ENCODE measurements around the gene GLOD5. TPM values are rescaled to one million over a fixed set of nuclear protein-coding genes. Genes with fewer than 3 reads are reported as not detected.

The GLOD5 gene
- total and polyA plus RNA-seq, 9 of the 15 experiments (the other 6 are each of a cell fraction or from before 2014, with no cell fraction given): 0.27 to 4.4 (median 2.2) TPM

DNA sequence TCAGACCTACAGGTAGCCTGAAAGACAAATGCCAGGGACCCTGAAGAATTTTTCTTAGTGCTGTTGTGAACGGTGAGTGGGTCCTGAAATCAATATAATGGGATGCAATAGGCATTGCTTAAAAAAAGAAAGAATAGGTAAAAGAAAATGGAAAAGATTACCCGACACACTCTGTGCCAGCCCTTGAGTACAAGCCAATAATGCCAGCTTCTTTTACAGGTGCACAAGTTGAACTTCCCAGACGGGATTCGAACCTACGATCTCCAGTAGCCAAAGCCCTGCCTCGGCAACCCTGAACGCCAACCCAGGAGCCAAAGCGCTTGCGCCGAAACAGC lies 24.7 kb upstream of the GLOD5 start:
- peak overlapping the region; percentile 75 for H2AFZ ChIP-seq (ENCODE audit: low read depth, low read length)
- WGBS (ENCODE audit: insufficient coverage, low coverage, missing lambda C conversion rate): 14% methylated on average over 7 of the region's 10 CpGs
- intact Hi-C loops (cut with micrococcal nuclease): loop anchor here (2.0 to 5.0 kb wide), 2 partner anchors 35 to 58 kb away; no protein-coding TSS in a partner anchor
- no peaks in the 10 kb centered on the region for H4K20me1 ChIP-seq (replicated peaks; ENCODE audit: control insufficient read depth, insufficient read depth, low read length)
- FAIRE-seq (no peak), ATAC-seq (no peak), DNase-seq (ENCODE audit: extremely low read depth in 1 of 4, low spot score in 3 of 4) (no peak)
- ChIA-PET CTCF (ENCODE audit: low intra/inter-chr PET ratio) (no interaction called here), POLR2A (interaction anchor here (0.7 to 1.4 kb wide), 10 partner anchors 9 to 162 kb away, joined by 3 to 5 read pairs (median 3); partner anchors contain the start of gene HDAC6)
- peak overlapping the region; percentile 31 to 47; a peak in 3 of 4 replicates for H3K9ac ChIP-seq (ENCODE audit: insufficient read depth in 1 of 2, low read depth in 2 of 2, low read length in 2 of 2)
- H3K27me3 ChIP-seq (ENCODE audit: control insufficient read depth in 2 of 2, insufficient read depth in 2 of 2, low read length in 2 of 2): no peaks in the 10 kb centered on the region
- peaks cover 19% of the 10 kb centered on the region for H3K79me2 ChIP-seq (ENCODE audit: control insufficient read depth, insufficient read depth, low read length)
- in situ Hi-C loops (cut with MboI): no loop called here
- TF ChIP-seq FOSL1 (tag; conservative IDR thresholded peaks at IDR 0.05) (peak; percentile 15; the same call in 1 of the 2 replicates), NR2C2 (CRISPR knock-in tag; IDR thresholded peaks at IDR 0.05) (no peak), NR2C2 (tag; IDR thresholded peaks at IDR 0.05) (0 out of 2 replicates have a peak, but pooled peaks have one; percentile 78), RFX1 (IDR thresholded peaks at IDR 0.05) (peak; percentile 41; the same call in 1 of the 2 replicates), NFYB (IDR thresholded peaks at IDR 0.05; ENCODE audit: extremely low read depth, insufficient read length) (no peak), NFATC3 (IDR thresholded peaks at IDR 0.05) (0 out of 2 replicates have a peak, but pooled peaks have one; percentile 31), CBX8 (IDR thresholded peaks at IDR 0.05; ENCODE audit: borderline replicate concordance, extremely low read depth, low read depth, low read length, poor library complexity, severe bottlenecking) (no peak), ADNP (tag; IDR thresholded peaks at IDR 0.05) (peak; percentile 98)
- TF ChIP-seq, protein P1, sequence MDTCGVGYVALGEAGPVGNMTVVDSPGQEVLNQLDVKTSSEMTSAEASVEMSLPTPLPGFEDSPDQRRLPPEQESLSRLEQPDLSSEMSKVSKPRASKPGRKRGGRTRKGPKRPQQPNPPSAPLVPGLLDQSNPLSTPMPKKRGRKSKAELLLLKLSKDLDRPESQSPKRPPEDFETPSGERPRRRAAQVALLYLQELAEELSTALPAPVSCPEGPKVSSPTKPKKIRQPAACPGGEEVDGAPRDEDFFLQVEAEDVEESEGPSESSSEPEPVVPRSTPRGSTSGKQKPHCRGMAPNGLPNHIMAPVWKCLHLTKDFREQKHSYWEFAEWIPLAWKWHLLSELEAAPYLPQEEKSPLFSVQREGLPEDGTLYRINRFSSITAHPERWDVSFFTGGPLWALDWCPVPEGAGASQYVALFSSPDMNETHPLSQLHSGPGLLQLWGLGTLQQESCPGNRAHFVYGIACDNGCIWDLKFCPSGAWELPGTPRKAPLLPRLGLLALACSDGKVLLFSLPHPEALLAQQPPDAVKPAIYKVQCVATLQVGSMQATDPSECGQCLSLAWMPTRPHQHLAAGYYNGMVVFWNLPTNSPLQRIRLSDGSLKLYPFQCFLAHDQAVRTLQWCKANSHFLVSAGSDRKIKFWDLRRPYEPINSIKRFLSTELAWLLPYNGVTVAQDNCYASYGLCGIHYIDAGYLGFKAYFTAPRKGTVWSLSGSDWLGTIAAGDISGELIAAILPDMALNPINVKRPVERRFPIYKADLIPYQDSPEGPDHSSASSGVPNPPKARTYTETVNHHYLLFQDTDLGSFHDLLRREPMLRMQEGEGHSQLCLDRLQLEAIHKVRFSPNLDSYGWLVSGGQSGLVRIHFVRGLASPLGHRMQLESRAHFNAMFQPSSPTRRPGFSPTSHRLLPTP (IDR thresholded peaks at IDR 0.05; ENCODE audit: borderline replicate concordance, extremely low read depth, insufficient read length): peak; percentile 92
- H3K4me2 ChIP-seq (ENCODE audit: insufficient read depth, low read length): peak overlapping the region; percentile 82
- no peaks in the 10 kb centered on the region for H3K9me3 ChIP-seq (replicated peaks; ENCODE audit: control insufficient read depth, insufficient read depth, low read depth, low read length)
- peak overlapping the region; percentile 58 for H3K4me3 ChIP-seq
- peak overlapping the region; percentile 43; the same call in 2 of the 3 replicates for H3K27ac ChIP-seq (ENCODE audit: extremely low read depth, low read depth, low read length)
- peaks cover 7 to 19% of the 10 kb centered on the region in 2 experiments; a peak in 4 of 5 replicates for H3K4me1 ChIP-seq (replicated peaks in 1 of 2; ENCODE audit: control insufficient read depth in 2 of 2, insufficient read depth in 2 of 2, low read length in 2 of 2)
- no peaks in the 10 kb centered on the region for H3K36me3 ChIP-seq (ENCODE audit: control insufficient read depth, insufficient read depth, low read length)
- H3K9me1 ChIP-seq (ENCODE audit: control insufficient read depth, insufficient read depth, low read length): no peaks in the 10 kb centered on the region
- no TSS peak for BruUV-seq (replicated peaks)
